OCI-LY1 (cell line): ENCODE data around the gene FILIP1L.

ENCODE experiments used
- H2AFZ ChIP-seq: fragments of 200-600 bp; sonication (generic), shearing (Covaris generic); 2 replicates; pipeline ENCODE4 v1.6.0; 2014; ENCODE audit warnings: antibody characterized with exemption, mild to moderate bottlenecking, low read length
- H3F3A ChIP-seq: fragments of 200-600 bp; sonication (generic), shearing (Covaris generic); 2 replicates; pipeline ENCODE4 v1.6.0; 2014; ENCODE audit warnings: mild to moderate bottlenecking, antibody characterized with exemption, low read length, moderate library complexity; ENCODE audit not compliant: insufficient read depth
- H3K27ac ChIP-seq: fragments of 200-600 bp; sonication (generic); 2 replicates; pipeline ENCODE4 v1.5.1; 2014; ENCODE audit warnings: low read length, mixed run types, mild to moderate bottlenecking, low read depth; ENCODE audit not compliant: poor library complexity, severe bottlenecking
- H3K27me3 ChIP-seq: fragments of 200-600 bp; sonication (generic); 2 replicates; pipeline ENCODE4 v1.6.0; 2014; ENCODE audit warnings: antibody characterized with exemption, mild to moderate bottlenecking, low read length, moderate library complexity; ENCODE audit not compliant: insufficient read depth
- H3K36me3 ChIP-seq: fragments of 200-600 bp; sonication (generic); 2 replicates; pipeline ENCODE4 v1.6.1; 2014; ENCODE audit warnings: mild to moderate bottlenecking, antibody characterized with exemption, low read length, moderate library complexity, mixed read lengths; ENCODE audit not compliant: insufficient read depth
- H3K4me1 ChIP-seq: fragments of 200-600 bp; sonication (generic); 2 replicates; pipeline ENCODE4 v1.5.1; 2014; ENCODE audit warnings: mild to moderate bottlenecking, low read length, moderate library complexity; ENCODE audit not compliant: insufficient read depth, severe bottlenecking
- H3K4me2 ChIP-seq: fragments of 200-600 bp; sonication (generic), shearing (Covaris generic); 2 replicates; pipeline ENCODE4 v1.6.1; 2014; ENCODE audit warnings: low read length
- H3K4me3 ChIP-seq: fragments of 200-600 bp; sonication (generic); 2 replicates; pipeline ENCODE4 v1.5.1; 2014; ENCODE audit warnings: low read length, low read depth, mild to moderate bottlenecking, mixed read lengths; ENCODE audit not compliant: poor library complexity, severe bottlenecking
- H3K79me2 ChIP-seq: fragments of 200-600 bp; shearing (Covaris generic); 2 replicates; pipeline ENCODE4 v1.6.1; 2016; ENCODE audit warnings: mixed run types, low read length, mixed read lengths; ENCODE audit not compliant: insufficient read depth
- H3K9ac ChIP-seq: fragments of 200-600 bp; sonication (generic), shearing (Covaris generic); 2 replicates; pipeline ENCODE4 v1.6.1; 2014; ENCODE audit warnings: mild to moderate bottlenecking, low read length, mixed read lengths
- H3K9me2 ChIP-seq: fragments of 200-600 bp; sonication (generic), shearing (Covaris generic); 2 replicates; pipeline ENCODE4 v1.6.1; 2014; ENCODE audit warnings: low read depth, mild to moderate bottlenecking, low read length, mixed read lengths
- H3K9me3 ChIP-seq: fragments of 200-600 bp; shearing (Covaris generic); 2 replicates; pipeline ENCODE4 v1.6.1; 2014; ENCODE audit warnings: low read length, mixed read lengths
- H4K20me1 ChIP-seq: fragments of 200-600 bp; sonication (generic), shearing (Covaris generic); 2 replicates; pipeline ENCODE4 v1.6.0; 2016; ENCODE audit warnings: mild to moderate bottlenecking, low read length; ENCODE audit not compliant: insufficient read depth
- EZH2 ChIP-seq: fragments of 200-600 bp; sonication (generic), shearing (Covaris generic); IDR thresholded peaks from 2 replicates; pipeline ENCODE4 v1.8.0; 2017; ENCODE audit warnings: borderline replicate concordance, mixed run types, mild to moderate bottlenecking, antibody characterized with exemption, low read length, moderate library complexity, mixed read lengths
- TF ChIP-seq, protein P1 (sequence below): fragments of 200-600 bp; sonication (generic), shearing (Covaris generic); IDR thresholded peaks from 2 replicates; pipeline ENCODE4 v1.5.1; 2017; ENCODE audit warnings: mild to moderate bottlenecking, antibody characterized with exemption, low read length, moderate library complexity, mixed read lengths

FILIP1L gene

DNA sequence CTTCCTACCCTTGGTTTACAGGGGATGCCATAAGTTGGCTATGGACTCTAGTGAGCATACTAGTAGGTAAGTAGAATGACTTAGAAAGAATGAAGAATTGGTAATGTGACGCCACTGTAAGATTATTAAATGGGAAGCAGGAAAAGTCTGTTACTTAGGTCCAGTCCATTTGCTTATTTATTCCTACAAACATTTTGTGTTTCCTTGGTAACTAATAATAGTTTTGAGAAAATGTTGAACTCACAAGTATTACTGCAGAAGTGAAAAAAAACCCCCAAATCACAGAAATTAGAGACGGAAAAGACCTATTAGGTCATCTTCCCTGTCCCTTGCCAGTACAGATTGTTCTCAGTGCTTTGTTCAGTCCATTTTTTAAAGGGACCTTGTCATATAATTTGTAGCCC lies 233.2 kb downstream of the FILIP1L start:
- TF ChIP-seq, protein P1, sequence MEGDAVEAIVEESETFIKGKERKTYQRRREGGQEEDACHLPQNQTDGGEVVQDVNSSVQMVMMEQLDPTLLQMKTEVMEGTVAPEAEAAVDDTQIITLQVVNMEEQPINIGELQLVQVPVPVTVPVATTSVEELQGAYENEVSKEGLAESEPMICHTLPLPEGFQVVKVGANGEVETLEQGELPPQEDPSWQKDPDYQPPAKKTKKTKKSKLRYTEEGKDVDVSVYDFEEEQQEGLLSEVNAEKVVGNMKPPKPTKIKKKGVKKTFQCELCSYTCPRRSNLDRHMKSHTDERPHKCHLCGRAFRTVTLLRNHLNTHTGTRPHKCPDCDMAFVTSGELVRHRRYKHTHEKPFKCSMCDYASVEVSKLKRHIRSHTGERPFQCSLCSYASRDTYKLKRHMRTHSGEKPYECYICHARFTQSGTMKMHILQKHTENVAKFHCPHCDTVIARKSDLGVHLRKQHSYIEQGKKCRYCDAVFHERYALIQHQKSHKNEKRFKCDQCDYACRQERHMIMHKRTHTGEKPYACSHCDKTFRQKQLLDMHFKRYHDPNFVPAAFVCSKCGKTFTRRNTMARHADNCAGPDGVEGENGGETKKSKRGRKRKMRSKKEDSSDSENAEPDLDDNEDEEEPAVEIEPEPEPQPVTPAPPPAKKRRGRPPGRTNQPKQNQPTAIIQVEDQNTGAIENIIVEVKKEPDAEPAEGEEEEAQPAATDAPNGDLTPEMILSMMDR: no peak
- no peak for TF ChIP-seq EZH2
- Histone ChIP-seq H4K20me1 (no peaks in the 10 kb centered on the region), H3K4me2 (no peak overlapping the region), H3K9me2 (no peaks in the 10 kb centered on the region), H3K9me3 (no peaks in the 10 kb centered on the region), H3K36me3 (no peaks in the 10 kb centered on the region), H3K4me1 (no peaks in the 10 kb centered on the region), H3K79me2 (no peaks in the 10 kb centered on the region), H2AFZ (no peak overlapping the region), H3K27ac (no peak overlapping the region), H3K27me3 (no peaks in the 10 kb centered on the region), H3F3A (no peaks in the 10 kb centered on the region), H3K4me3 (no peak overlapping the region), H3K9ac (no peak overlapping the region)

DNA sequence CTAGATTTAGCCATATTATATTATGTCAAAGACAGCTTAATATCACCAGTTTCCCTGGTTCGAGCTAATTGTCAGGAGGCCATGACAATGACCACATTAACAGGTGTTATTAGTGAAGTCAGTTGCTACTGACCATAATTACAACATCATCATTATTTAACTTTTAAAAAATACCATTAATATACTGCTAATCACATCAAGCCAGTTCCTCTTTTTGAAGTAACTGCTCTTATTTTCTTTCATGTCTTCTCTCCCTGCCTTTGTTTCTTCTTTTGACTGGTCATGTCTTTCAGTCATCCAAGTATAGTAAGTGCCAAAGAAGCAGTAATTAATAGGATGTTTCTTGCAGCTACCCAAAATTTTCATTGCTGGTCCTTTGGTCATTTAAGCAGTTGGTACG lies 235.0 kb downstream of the FILIP1L start:
- no peaks in the 10 kb centered on the region for H3K27me3 ChIP-seq

DNA sequence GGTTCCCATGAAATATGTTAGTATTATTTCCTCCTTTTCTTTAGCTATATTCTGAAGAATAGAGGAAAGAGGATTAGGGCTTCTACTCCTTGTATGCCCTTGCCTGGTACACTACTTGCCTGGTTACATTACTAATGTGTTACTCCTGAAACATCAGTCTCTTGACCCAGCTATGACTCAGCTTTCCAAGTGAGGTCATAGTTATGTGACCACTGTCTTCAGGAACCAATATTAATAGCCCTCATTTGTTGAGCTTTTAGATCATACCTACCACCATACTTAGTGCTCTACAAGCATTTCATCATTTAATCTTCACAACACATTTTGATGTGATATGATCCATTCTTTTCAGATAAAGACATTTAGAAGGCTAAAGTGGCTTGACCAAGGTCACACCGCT lies 236.3 kb downstream of the FILIP1L start:
- TF ChIP-seq, protein P1: no peak
- TF ChIP-seq EZH2: no peak
- H3K9me3 ChIP-seq: no peaks in the 10 kb centered on the region
- no peak overlapping the region for H3K4me2 ChIP-seq
- H3K27me3 ChIP-seq: no peaks in the 10 kb centered on the region
- no peak overlapping the region for H2AFZ ChIP-seq
- no peaks in the 10 kb centered on the region for H3F3A ChIP-seq
- H3K79me2 ChIP-seq: no peaks in the 10 kb centered on the region
- peaks cover 15% of the 10 kb centered on the region for H3K4me1 ChIP-seq
- H3K9ac ChIP-seq: no peak overlapping the region
- H3K27ac ChIP-seq: no peak overlapping the region
- H3K36me3 ChIP-seq: no peaks in the 10 kb centered on the region
- no peaks in the 10 kb centered on the region for H3K9me2 ChIP-seq
- no peak overlapping the region for H3K4me3 ChIP-seq
- H4K20me1 ChIP-seq: no peaks in the 10 kb centered on the region

More for the DNA sequence above, 235.0 kb downstream of the FILIP1L start:
- Histone ChIP-seq H3K27ac (no peak overlapping the region), H3K79me2 (no peaks in the 10 kb centered on the region), H3K9me2 (no peaks in the 10 kb centered on the region), H2AFZ (no peak overlapping the region), H3K9me3 (no peaks in the 10 kb centered on the region), H3K9ac (no peak overlapping the region), H3K36me3 (no peaks in the 10 kb centered on the region), H3F3A (no peaks in the 10 kb centered on the region), H3K4me2 (no peak overlapping the region), H3K4me3 (no peak overlapping the region), H3K4me1 (peaks cover 15% of the 10 kb centered on the region), H4K20me1 (no peaks in the 10 kb centered on the region)
- no peak for TF ChIP-seq EZH2
- TF ChIP-seq, protein P1: no peak
